Neutrophil (primary cell): Measurements from ENCODE around the gene TADA2A.

Experiments used
- H3K27ac ChIP-seq: fragments of 200-600 bp; sonication (generic); 2 replicates; pipeline ENCODE4 v1.5.1; 2016; ENCODE audit warnings: mild to moderate bottlenecking, moderate library complexity
- H3K27me3 ChIP-seq: fragments of 200-600 bp; sonication (generic); 2 replicates; pipeline ENCODE4 v1.6.0; 2016; ENCODE audit warnings: mild to moderate bottlenecking
- H3K36me3 ChIP-seq: fragments of 200-600 bp; sonication (generic); 2 replicates; pipeline ENCODE4 v1.5.1; 2017
- H3K4me1 ChIP-seq, 2 experiments: fragments of 200-600 bp in 1 of 2; sonication (generic) in 1 of 2; 1 replicate in 1 of 2; 2 replicates in 1 of 2; pipeline versions ENCODE4 v1.5.1 to v1.6.1; 2013 to 2016; ENCODE audit warnings: low read depth in 1 of 2, low read length in 1 of 2, mild to moderate bottlenecking in 1 of 2, moderate library complexity in 1 of 2; ENCODE audit not compliant: control insufficient read depth in 1 of 2, insufficient read depth in 1 of 2
- H3K4me3 ChIP-seq, 2 experiments: fragments of 200-600 bp in 1 of 2; sonication (generic) in 1 of 2; 1 replicate in 1 of 2; 2 replicates in 1 of 2; pipeline ENCODE4 v1.5.1; 2013 to 2016; ENCODE audit warnings: low read depth in 1 of 2, low read length in 1 of 2, mild to moderate bottlenecking in 1 of 2, moderate library complexity in 1 of 2
- H3K9me3 ChIP-seq: fragments of 200-600 bp; sonication (generic); 2 replicates; pipeline ENCODE4 v1.5.1; 2016
- TF ChIP-seq, protein P1 (sequence below): fragments of 200-600 bp; sonication (generic); IDR thresholded peaks from 2 replicates; pipeline ENCODE4 v1.5.1; 2016; ENCODE audit warnings: antibody characterized with exemption

TADA2A gene

DNA sequence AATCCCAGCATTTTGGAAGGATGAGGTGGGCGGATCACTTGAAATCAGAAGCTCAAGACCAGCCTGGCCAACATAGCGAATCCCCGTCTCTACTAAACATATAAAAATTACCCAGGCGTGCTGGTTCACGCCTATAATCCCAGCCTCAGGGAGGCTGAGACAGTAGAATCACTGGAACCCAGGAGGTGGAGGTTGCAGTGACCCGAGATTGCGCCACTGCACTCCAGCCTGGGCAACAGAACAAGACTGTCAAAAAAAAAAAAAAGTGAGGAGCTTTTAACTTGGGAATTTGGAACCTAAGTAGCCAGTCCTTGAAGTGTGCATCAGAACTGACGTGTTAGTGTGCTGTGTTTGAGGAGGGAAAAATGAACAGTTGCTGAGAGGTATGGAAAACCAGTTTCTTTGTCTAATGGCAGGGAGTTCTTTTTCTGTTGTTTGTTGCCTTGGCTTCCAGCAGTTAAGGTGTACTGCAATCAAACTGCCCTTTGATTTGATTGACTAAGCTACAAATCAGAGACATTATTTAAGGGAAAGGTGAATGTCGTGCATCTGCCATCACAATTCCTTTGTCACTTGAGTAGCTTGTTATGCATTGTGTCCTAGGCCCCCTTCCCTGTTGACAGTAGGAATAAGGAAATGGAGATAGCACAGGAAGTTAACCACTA, 74.4 kb downstream of the TADA2A start:
- Histone ChIP-seq H3K4me3 (no peak overlapping the region), H3K9me3 (no peaks in the 10 kb centered on the region), H3K36me3 (peaks cover 40% of the 10 kb centered on the region), H3K4me1 (no peaks in the 10 kb centered on the region), H3K27me3 (peaks cover 2% of the 10 kb centered on the region), H3K27ac (no peak overlapping the region)
- TF ChIP-seq, protein P1, sequence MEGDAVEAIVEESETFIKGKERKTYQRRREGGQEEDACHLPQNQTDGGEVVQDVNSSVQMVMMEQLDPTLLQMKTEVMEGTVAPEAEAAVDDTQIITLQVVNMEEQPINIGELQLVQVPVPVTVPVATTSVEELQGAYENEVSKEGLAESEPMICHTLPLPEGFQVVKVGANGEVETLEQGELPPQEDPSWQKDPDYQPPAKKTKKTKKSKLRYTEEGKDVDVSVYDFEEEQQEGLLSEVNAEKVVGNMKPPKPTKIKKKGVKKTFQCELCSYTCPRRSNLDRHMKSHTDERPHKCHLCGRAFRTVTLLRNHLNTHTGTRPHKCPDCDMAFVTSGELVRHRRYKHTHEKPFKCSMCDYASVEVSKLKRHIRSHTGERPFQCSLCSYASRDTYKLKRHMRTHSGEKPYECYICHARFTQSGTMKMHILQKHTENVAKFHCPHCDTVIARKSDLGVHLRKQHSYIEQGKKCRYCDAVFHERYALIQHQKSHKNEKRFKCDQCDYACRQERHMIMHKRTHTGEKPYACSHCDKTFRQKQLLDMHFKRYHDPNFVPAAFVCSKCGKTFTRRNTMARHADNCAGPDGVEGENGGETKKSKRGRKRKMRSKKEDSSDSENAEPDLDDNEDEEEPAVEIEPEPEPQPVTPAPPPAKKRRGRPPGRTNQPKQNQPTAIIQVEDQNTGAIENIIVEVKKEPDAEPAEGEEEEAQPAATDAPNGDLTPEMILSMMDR: no peak

DNA sequence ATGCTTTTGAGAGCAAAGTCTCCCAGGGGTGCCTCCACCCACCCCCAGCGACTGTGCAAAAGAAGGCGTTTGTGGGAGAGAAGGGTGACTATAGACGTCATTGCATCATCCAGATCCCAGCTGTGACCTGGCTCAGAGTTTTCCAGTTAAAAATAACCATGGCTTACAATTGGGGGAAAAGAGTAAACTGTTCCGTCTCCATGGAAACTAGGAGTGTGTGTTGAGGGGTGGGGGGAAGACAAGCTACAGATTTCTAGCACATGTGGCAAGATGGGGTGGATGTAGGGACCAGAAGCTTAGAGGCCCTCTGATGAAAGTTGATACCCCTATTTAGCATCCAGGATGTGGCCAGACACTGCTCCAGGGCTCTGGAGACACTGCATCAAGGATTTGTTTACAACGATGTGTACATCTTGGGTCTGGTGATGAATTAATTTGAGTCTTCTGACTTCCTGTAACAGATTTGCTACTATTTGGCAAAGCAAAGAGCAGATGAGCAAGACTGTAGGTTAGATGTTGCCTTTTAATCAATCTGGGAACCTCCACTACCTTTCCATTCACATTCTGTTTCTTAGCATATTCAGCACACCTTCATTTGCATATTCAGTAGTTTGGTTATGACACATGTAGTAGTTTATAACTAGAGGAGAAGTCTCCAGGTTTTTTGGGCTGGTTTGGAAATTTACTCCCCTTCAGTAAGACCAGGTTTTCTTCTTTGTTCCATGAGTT, 76.8 kb downstream of the TADA2A start:
- TF ChIP-seq, protein P1: no peak
- Histone ChIP-seq H3K27ac (no peak overlapping the region), H3K4me1 (peaks cover under 1 to 2% of the 10 kb centered on the region in 2 experiments), H3K4me3 (no peak overlapping the region), H3K27me3 (peaks cover 26% of the 10 kb centered on the region), H3K9me3 (no peaks in the 10 kb centered on the region), H3K36me3 (peaks cover 20% of the 10 kb centered on the region)

DNA sequence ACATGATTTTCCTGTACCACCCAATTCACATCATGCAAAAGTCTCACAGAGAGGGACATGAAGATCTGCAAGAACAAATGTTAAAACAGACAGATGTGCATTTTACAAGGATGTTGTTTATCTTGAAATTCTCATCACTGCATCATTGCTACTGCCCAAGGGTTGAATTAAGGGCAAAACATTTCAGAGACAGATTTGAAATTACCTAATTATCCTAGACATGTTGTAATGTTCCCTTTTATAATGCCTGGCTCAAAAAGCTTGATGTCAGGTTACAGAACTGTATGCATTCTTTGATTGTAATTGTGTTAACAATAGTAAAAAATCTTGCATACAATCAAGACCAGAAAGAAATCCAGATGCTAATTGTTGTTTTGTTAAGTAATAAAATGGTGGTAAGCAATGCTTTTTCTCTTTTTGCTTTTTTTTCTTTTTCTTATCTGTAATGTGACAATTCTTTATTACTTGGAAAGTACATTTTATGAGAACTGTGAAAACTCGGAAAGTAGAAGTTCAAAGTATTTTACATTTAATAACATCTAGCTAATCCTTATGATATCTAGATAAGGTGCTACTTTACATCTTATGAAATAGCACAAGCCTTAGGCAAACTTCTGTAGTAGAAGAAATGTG, 79.4 kb downstream of the TADA2A start:
- peaks cover 22% of the 10 kb centered on the region in 2 experiments for H3K4me1 ChIP-seq
- peaks cover 51% of the 10 kb centered on the region for H3K27me3 ChIP-seq
- no peaks in the 10 kb centered on the region for H3K9me3 ChIP-seq
- no peak overlapping the region for H3K27ac ChIP-seq
- no peaks in the 10 kb centered on the region for H3K36me3 ChIP-seq
- TF ChIP-seq, protein P1: no peak
- no peak overlapping the region for H3K4me3 ChIP-seq

DNA sequence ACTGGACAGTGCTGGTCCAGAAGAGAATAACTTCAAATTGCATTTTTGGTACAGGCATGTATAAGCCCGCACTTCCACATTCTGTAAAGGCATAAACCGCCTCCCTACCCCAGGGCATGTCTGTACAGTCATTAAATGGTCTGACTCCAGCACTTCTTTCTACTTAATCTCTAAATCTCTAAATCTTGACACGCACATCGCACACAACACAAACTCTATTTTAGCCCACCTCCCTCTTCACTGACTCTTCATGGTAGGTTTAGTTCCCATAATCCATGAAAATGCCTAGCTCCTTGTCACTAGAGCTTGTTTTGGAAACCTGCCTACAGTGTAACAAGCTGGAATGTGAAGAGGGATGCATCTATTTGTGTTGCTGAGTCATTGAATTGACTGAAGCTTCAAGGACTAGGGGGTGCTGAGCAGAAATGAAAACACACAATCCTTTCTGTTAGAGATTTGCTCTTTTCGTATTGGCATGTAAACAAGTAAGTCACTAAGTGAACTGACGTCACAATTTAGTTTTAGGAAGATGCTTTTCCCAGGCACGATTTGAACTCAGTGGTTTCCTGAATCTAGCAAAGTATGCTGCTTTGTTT, 81.4 kb downstream of the TADA2A start:
- Histone ChIP-seq H3K36me3 (no peaks in the 10 kb centered on the region), H3K27me3 (peaks cover 69% of the 10 kb centered on the region), H3K27ac (no peak overlapping the region), H3K4me3 (no peak overlapping the region), H3K4me1 (peaks cover 22% of the 10 kb centered on the region in 2 experiments), H3K9me3 (no peaks in the 10 kb centered on the region)
- TF ChIP-seq, protein P1: no peak

DNA sequence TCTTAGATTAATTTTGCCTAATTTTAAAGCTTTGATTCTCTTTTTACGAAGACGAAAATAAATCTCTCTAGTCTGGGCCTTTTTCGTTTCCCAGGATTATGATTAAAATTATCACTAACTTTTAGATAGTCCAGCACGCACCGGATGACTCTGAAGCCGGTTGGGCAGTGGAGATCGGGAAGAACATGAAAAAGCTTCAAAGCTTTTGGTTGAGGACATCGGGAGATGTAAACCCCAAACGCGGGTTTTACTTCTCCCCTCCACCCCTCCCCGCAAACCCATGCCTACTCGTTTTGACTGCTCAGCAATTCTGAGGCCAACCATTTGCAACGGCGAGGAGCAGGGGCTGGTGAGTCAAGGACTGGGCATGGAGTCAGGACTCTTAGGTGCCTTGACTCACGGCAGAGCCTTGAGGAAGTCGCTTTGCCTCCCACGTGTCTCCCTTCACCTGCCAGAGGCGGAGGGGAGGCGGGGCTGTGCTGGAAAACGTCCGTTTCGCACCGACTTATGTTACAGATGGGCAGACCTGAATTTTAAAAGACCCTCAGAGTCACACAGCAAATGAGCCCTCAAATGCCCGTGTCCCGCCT, 82.0 kb downstream of the TADA2A start:
- Histone ChIP-seq H3K9me3 (no peaks in the 10 kb centered on the region), H3K27me3 (peaks cover 69% of the 10 kb centered on the region), H3K27ac (no peak overlapping the region), H3K36me3 (no peaks in the 10 kb centered on the region), H3K4me3 (peak overlapping the region in 1 of 2 experiments; percentile 59), H3K4me1 (peaks cover 22% of the 10 kb centered on the region in 2 experiments)
- TF ChIP-seq, protein P1: no peak
